CD4-positive, alpha-beta T cell (primary cell): ENCODE measurements around the gene MAN2B2. TPM values are rescaled to one million over a fixed set of nuclear protein-coding genes. Genes with fewer than 3 reads are reported as not detected.

ENCODE experiments used
- ATAC-seq: fragments of 200-7000 bp; cut with Tn5 transposase; one replicate; pipeline ENCODE4 v1.10.0; 2022; ENCODE audit warnings: mild to moderate bottlenecking; ENCODE audit not compliant: poor library complexity
- CTCF ChIA-PET: fragments of 350-600 bp; sonication (Branson Sonifier 250); formaldehyde crosslinking; loops from one replicate; lab custom pipeline; 2021; ENCODE audit warnings: antibody characterized with exemption, inconsistent platforms; lab: Charles Lee
- POLR2A ChIA-PET: fragments of 350-600 bp; sonication (Branson Sonifier 250); formaldehyde crosslinking; loops from one replicate; lab custom pipeline; 2021; ENCODE audit warnings: antibody characterized with exemption, inconsistent platforms; lab: Charles Lee
- DNase-seq, 14 experiments: peaks; one replicate each; pipeline ENCODE4 v3.0.0-alpha.2; 2013 to 2020; ENCODE audit warnings: mixed read lengths in 2 of 14
- H3K27ac ChIP-seq, 2 donors: one replicate each; pipeline versions ENCODE4 v1.5.1 to v1.7.0; 2013; ENCODE audit warnings: low read length in 2 of 2, low read depth in 1 of 2, mild to moderate bottlenecking in 1 of 2
- H3K27me3 ChIP-seq, 2 experiments: 1 replicate in 1 of 2; 2 replicates in 1 of 2; pipeline versions ENCODE4 v1.6.1 to v1.7.0; 2013; ENCODE audit warnings: low read length in 2 of 2, control low read depth in 1 of 2, mild to moderate bottlenecking in 1 of 2, moderate library complexity in 1 of 2; ENCODE audit not compliant: insufficient read depth in 2 of 2, control insufficient read depth in 1 of 2
- H3K36me3 ChIP-seq: one replicate; pipeline ENCODE4 v1.6.1; 2013; ENCODE audit warnings: low read length, control low read depth; ENCODE audit not compliant: insufficient read depth
- H3K4me1 ChIP-seq: one replicate; pipeline ENCODE4 v1.6.1; 2013; ENCODE audit warnings: low read length, control low read depth; ENCODE audit not compliant: insufficient read depth
- H3K4me3 ChIP-seq: one replicate; pipeline ENCODE4 v1.5.1; 2013; ENCODE audit warnings: mild to moderate bottlenecking, low read length, moderate library complexity
- H3K9me3 ChIP-seq, 2 experiments: 1 replicate in 1 of 2; 2 replicates in 1 of 2; pipeline versions ENCODE4 v1.6.1 to v1.7.0; 2013; ENCODE audit warnings: low read length in 2 of 2, mild to moderate bottlenecking in 2 of 2, control low read depth in 1 of 2, moderate library complexity in 1 of 2; ENCODE audit not compliant: control insufficient read depth in 1 of 2, insufficient read depth in 1 of 2
- H3K27ac Mint-ChIP-seq: one replicate; pipeline ENCODE4 v1.8.0; 2020; ENCODE audit warnings: mixed read lengths
- H3K27me3 Mint-ChIP-seq: one replicate; pipeline ENCODE4 v1.8.0; 2021; ENCODE audit warnings: mixed read lengths
- H3K36me3 Mint-ChIP-seq: one replicate; pipeline ENCODE4 v1.8.0; 2021; ENCODE audit warnings: low read depth, mixed read lengths
- H3K4me1 Mint-ChIP-seq: one replicate; pipeline ENCODE4 v1.8.0; 2021; ENCODE audit warnings: low read depth, mixed read lengths
- H3K4me3 Mint-ChIP-seq: one replicate; pipeline ENCODE4 v1.8.0; 2020; ENCODE audit warnings: mild to moderate bottlenecking, mixed read lengths
- H3K9me3 Mint-ChIP-seq: one replicate; pipeline ENCODE4 v1.8.0; 2020; ENCODE audit warnings: mixed read lengths
- CTCF ChIP-seq: fragments of 200-600 bp; IDR thresholded peaks from one replicate; pipeline ENCODE4 v1.8.0; 2022; ENCODE audit warnings: antibody characterized with exemption, mild to moderate bottlenecking
- intact Hi-C, 2 experiments: fragments of 100-400 bp; cut with DNase I in 1 of 2; cut with micrococcal nuclease in 1 of 2; formaldehyde crosslinking; loops; one replicate each; pipeline versions ENCODE4 v1.15.1 to v1.9.0; 2023 to 2025; cut with DNase I, micrococcal nuclease
- total RNA-seq, 174 experiments: library from RNA in 2 of 174; stranded (reverse) in 2 of 174; gene quantifications; one replicate each; pipeline ENCODE4 v1.2.3 and lab custom pipeline; 2021 to 2026

Gene MAN2B2
- total RNA-seq, 2 experiments from 2014 or later: 25.9 to 28.5 TPM

GRCh38 chr4:6584865-6585264 lies 9.9 kb downstream of the MAN2B2 start:
- ATAC-seq: no peak
- peaks cover 94% of the 10 kb centered on the region for H3K36me3 Mint-ChIP-seq
- no peaks in the 10 kb centered on the region for H3K4me1 Mint-ChIP-seq
- CTCF ChIA-PET: no interaction called here
- H3K9me3 ChIP-seq: peaks cover 0 to 19% of the 10 kb centered on the region in 2 experiments
- no peaks in the 10 kb centered on the region for H3K4me1 ChIP-seq
- intact Hi-C loops: no loop called here
- no peak for DNase-seq
- H3K4me3 ChIP-seq: no peak overlapping the region
- H3K36me3 ChIP-seq: peaks cover 76% of the 10 kb centered on the region
- no peak for TF ChIP-seq CTCF
- H3K27ac ChIP-seq: no peak overlapping the region
- H3K27me3 Mint-ChIP-seq: no peaks in the 10 kb centered on the region
- no peak overlapping the region for H3K4me3 Mint-ChIP-seq
- POLR2A ChIA-PET: no interaction called here
- H3K27me3 ChIP-seq: no peaks in the 10 kb centered on the region
- no peak overlapping the region for H3K27ac Mint-ChIP-seq
- H3K9me3 Mint-ChIP-seq: no peaks in the 10 kb centered on the region

GRCh38 chr4:6586715-6587325 lies 11.8 kb downstream of the MAN2B2 start:
- no peaks in the 10 kb centered on the region for H3K4me1 Mint-ChIP-seq

GRCh38 chr4:6589444-6589843 lies 14.5 kb downstream of the MAN2B2 start:
- Mint-ChIP-seq H3K9me3 (no peaks in the 10 kb centered on the region), H3K4me1 (no peaks in the 10 kb centered on the region), H3K27ac (no peak overlapping the region), H3K4me3 (no peak overlapping the region), H3K27me3 (no peaks in the 10 kb centered on the region), H3K36me3 (peaks cover 83% of the 10 kb centered on the region)
- intact Hi-C loops: no loop called here
- no peak for TF ChIP-seq CTCF
- Histone ChIP-seq H3K4me3 (no peak overlapping the region), H3K4me1 (no peaks in the 10 kb centered on the region), H3K36me3 (peaks cover 64% of the 10 kb centered on the region), H3K9me3 (peaks cover 0 to 10% of the 10 kb centered on the region in 2 experiments), H3K27ac (no peak overlapping the region), H3K27me3 (no peaks in the 10 kb centered on the region)
- ATAC-seq: no peak
- ChIA-PET CTCF (no interaction called here), POLR2A (no interaction called here)
- no peak for DNase-seq

More at GRCh38 chr4:6586715-6587325, 11.8 kb downstream of the MAN2B2 start:
- ChIA-PET CTCF (interaction anchor here (1.0 kb wide), 1 partner anchor 15 kb away, joined by 3 read pairs; no protein-coding TSS in a partner anchor), POLR2A (no interaction called here)
- Mint-ChIP-seq H3K9me3 (no peaks in the 10 kb centered on the region), H3K4me3 (no peak overlapping the region), H3K27me3 (no peaks in the 10 kb centered on the region), H3K27ac (no peak overlapping the region), H3K36me3 (peaks cover 89% of the 10 kb centered on the region)
- Histone ChIP-seq H3K27ac (no peak overlapping the region), H3K36me3 (peaks cover 72% of the 10 kb centered on the region), H3K4me1 (no peaks in the 10 kb centered on the region), H3K27me3 (no peaks in the 10 kb centered on the region), H3K9me3 (peaks cover 0 to 16% of the 10 kb centered on the region in 2 experiments), H3K4me3 (no peak overlapping the region)
- no peak for DNase-seq
- intact Hi-C loops: no loop called here
- ATAC-seq: no peak
- TF ChIP-seq CTCF: no peak
